ENCODE measurements around the gene CENPP. TPM values are rescaled to one million over a fixed set of nuclear protein-coding genes. Genes with fewer than 3 reads are reported as not detected.

CENPP gene
- total RNA-seq, 2 experiments from 2014 or later, result 26.4 to 29.1 TPM

DNA sequence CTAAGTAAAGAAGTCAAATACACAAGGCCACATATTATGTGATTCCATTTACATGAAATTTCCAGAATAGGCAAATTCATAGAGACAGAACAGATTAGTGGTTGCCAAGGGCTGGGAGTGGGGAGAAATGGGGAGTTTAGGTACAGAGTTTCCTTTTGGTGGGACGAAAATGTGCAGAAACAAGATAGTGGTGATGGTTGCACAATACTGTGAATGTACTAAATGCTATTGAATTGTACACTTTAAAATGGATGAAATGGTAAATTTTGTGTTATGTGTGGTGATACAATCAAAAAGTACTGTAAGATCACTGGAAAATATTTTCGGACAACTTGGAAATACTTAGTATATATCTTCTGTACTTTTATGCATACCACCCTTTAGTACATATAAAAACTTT, 195.1 kb downstream of the CENPP start:
- ATAC-seq, result no peak
- no peaks in the 10 kb centered on the region for H3K36me3 Mint-ChIP-seq (ENCODE audit: low read depth)
- no peaks in the 10 kb centered on the region for H3K9me3 Mint-ChIP-seq (ENCODE audit: insufficient read depth)
- no peaks in the 10 kb centered on the region for H3K4me1 Mint-ChIP-seq (ENCODE audit: low read depth)
- H3K4me3 Mint-ChIP-seq, result no peak overlapping the region
- DNase-seq, result no peak
- CTCF ChIA-PET, result no interaction called here
- no peaks in the 10 kb centered on the region for H3K27me3 Mint-ChIP-seq (ENCODE audit: low read depth)
- POLR2A ChIA-PET, result no interaction called here
- H3K27ac Mint-ChIP-seq, result no peak overlapping the region

DNA sequence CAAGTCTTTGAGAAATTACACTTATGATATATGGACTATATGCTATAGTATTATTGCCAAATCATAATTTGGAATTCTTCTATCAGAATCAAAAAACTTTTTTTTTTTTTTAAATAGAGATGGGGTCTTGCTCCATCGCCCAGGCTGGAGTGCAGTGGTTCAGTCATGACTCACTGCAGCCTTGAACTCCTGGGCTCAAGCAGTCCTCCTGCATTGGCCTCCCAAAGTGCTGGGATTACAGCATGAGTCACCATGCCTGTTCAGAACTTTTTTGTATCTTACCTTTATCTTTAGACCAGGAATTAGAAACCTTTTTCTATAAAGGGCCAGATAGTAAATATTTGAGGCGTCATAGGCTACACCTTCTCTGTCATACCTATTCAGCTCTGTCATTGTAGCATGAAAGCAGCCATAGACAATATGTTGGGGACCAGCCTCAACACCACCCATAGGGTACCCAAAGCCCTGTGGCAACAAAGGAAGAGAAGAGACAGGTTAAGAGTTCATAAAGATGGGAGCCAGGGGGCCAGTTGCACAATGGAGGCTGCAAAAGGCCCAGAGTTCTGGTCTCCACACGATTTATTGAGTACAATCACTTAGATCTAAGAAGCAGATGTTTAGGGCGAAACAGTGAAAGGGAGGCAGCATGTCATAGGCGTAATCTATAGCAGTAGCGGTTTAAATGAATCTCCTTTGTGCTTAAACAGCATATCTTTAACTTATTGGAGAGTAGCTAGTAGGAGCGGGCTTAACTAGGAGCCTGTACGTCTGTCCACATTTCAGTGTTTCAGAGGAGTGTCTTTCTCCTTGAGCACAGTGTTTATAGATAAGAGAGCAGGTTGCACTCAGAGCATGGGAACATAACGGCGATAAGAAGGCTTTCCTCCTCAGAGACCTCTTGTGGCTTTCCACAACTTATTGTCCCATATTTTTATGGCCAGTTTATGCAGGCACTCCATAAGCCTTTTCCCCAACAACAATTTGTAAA, 197.5 kb downstream of the CENPP start:
- ChIA-PET CTCF (no interaction called here), POLR2A (no interaction called here)
- Mint-ChIP-seq H3K27ac (no peak overlapping the region), H3K27me3 (ENCODE audit: low read depth) (no peaks in the 10 kb centered on the region), H3K36me3 (ENCODE audit: low read depth) (no peaks in the 10 kb centered on the region), H3K9me3 (ENCODE audit: insufficient read depth) (no peaks in the 10 kb centered on the region), H3K4me1 (ENCODE audit: low read depth) (no peaks in the 10 kb centered on the region), H3K4me3 (no peak overlapping the region)
- no peak for ATAC-seq
- DNase-seq, result no peak

DNA sequence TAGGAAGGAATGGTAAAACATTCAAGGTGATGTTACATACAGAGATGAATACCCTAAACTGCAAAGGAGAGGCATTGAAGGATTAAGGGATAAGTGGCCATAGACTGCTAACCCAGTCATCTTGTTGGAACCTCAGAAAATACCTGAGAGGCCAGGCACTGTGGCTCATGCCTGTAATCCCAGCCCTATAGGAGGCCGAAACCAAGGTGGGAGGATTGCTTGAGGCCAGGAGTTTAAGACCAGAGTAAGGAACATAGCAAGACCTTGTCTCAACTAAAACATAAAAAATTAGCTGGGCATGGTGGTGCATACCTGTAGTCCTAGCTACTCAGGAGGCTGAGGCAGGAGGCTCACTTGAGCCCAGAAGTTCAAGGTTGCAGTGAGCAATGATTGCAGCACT, 199.1 kb downstream of the CENPP start:
- POLR2A ChIA-PET, result no interaction called here
- Mint-ChIP-seq H3K4me1 (ENCODE audit: low read depth) (no peaks in the 10 kb centered on the region), H3K9me3 (ENCODE audit: insufficient read depth) (no peaks in the 10 kb centered on the region), H3K36me3 (ENCODE audit: low read depth) (no peaks in the 10 kb centered on the region), H3K27me3 (ENCODE audit: low read depth) (no peaks in the 10 kb centered on the region), H3K4me3 (no peak overlapping the region), H3K27ac (no peak overlapping the region)
- DNase-seq (no peak), ATAC-seq (no peak)
- CTCF ChIA-PET, result no interaction called here

DNA sequence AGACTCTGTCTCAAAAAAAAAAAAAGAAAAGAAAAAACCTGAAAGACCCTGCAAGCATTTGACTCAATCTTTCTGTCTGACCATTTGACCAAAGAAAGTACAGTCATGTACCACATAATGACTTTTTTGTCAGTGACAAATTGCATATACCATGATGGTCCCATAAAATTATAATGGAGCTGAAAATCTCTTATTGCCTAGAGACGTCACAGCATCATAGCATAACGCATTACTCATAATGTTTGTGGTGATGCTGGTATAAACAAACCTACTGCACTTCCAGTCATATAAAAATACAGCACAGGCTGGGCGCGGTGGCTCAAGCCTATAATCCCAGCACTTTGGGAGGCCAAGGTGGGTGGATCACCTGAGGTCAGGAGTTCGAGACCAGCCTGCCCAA, 199.6 kb downstream of the CENPP start:
- ATAC-seq (no peak), DNase-seq (no peak)
- POLR2A ChIA-PET, result no interaction called here
- H3K27me3 Mint-ChIP-seq (ENCODE audit: low read depth), result no peaks in the 10 kb centered on the region
- H3K27ac Mint-ChIP-seq, result no peak overlapping the region
- no peaks in the 10 kb centered on the region for H3K9me3 Mint-ChIP-seq (ENCODE audit: insufficient read depth)
- CTCF ChIA-PET, result no interaction called here
- H3K36me3 Mint-ChIP-seq (ENCODE audit: low read depth), result no peaks in the 10 kb centered on the region
- no peak overlapping the region for H3K4me3 Mint-ChIP-seq
- no peaks in the 10 kb centered on the region for H3K4me1 Mint-ChIP-seq (ENCODE audit: low read depth)

DNA sequence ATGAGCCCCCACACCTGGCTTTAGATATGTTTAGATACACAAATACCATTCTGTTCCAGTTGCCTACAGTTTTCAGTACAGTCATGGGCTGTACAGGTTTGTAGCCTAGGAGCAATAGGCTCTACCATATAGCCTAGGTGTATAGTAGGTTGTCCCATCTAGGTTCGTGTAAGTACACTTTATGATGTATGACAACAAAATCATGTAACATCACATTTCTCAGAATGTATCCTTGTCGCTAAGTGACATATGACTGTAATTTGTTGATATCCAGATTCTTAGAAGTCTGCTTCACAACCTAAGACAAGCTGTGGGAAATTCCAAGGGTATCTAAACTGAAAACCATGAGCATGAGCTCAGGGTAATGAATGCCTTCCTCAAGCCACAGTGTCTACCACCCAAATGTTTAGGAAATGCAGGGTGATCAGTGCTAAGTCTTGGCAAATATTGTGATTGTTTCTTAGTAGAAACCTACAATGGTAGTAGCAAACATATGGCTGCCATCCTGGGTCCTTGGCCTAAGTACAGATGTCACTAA, 201.6 kb downstream of the CENPP start:
- H3K36me3 Mint-ChIP-seq (ENCODE audit: low read depth), result no peaks in the 10 kb centered on the region
- ChIA-PET CTCF (no interaction called here), POLR2A (no interaction called here)
- no peak overlapping the region for H3K27ac Mint-ChIP-seq
- DNase-seq (no peak), ATAC-seq (no peak)
- H3K27me3 Mint-ChIP-seq (ENCODE audit: low read depth), result no peaks in the 10 kb centered on the region
- H3K9me3 Mint-ChIP-seq (ENCODE audit: insufficient read depth), result no peaks in the 10 kb centered on the region
- no peaks in the 10 kb centered on the region for H3K4me1 Mint-ChIP-seq (ENCODE audit: low read depth)
- no peak overlapping the region for H3K4me3 Mint-ChIP-seq

DNA sequence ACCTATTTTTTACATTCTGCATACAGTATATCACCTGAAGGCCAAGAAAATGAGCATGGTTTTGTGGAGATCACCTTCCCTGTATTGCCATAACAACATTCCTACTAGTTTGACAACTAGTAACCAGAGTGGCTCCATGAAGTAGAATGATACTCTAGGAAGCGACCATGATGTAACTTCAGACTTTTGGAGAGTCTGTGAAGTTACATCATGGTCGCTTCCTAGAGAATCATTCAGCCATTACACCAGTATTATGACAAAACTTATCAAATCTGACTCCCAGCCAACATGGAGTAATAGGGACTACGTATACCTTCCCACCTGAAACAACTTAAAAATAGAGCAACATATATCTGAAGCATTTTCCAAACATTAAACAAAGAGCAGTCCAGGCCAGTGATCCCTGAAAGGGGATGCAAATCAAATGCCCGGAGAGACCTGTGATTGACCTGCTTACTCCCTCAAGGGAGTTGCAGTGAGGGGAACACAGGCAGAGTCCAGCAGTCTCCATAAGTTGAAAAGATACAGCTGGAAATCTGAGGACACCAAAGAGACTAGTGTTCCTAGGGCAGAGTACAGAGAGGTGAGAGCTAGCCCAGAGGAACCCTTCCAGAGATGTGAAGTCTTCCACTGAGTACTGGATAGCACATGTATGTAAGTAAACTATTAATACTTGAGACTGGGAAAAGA, 202.2 kb downstream of the CENPP start:
- Mint-ChIP-seq H3K4me3 (no peak overlapping the region), H3K27me3 (ENCODE audit: low read depth) (no peaks in the 10 kb centered on the region), H3K36me3 (ENCODE audit: low read depth) (no peaks in the 10 kb centered on the region), H3K27ac (no peak overlapping the region), H3K4me1 (ENCODE audit: low read depth) (no peaks in the 10 kb centered on the region), H3K9me3 (ENCODE audit: insufficient read depth) (no peaks in the 10 kb centered on the region)
- ChIA-PET POLR2A (no interaction called here), CTCF (no interaction called here)
- DNase-seq (no peak), ATAC-seq (no peak)

DNA sequence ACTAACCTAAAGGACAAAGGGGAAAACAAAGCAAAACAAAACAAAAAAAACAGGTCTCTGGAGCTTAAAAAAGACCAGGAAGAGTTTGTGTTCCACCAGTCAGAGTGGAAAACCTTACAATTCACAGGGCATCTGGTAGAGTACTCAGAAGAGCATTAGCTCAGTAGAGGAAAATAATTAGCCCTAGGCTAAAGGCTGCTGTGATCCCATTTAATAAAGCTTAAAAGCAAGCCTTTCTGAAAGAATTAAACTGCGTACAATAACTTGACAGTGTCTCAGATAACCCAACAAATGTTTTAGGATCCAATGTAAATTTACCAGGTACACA, 202.7 kb downstream of the CENPP start:
- POLR2A ChIA-PET, result no interaction called here
- Mint-ChIP-seq H3K27ac (no peak overlapping the region), H3K36me3 (ENCODE audit: low read depth) (no peaks in the 10 kb centered on the region), H3K4me1 (ENCODE audit: low read depth) (no peaks in the 10 kb centered on the region), H3K27me3 (ENCODE audit: low read depth) (no peaks in the 10 kb centered on the region), H3K9me3 (ENCODE audit: insufficient read depth) (no peaks in the 10 kb centered on the region), H3K4me3 (no peak overlapping the region)
- ATAC-seq (no peak), DNase-seq (no peak)
- CTCF ChIA-PET, result no interaction called here

DNA sequence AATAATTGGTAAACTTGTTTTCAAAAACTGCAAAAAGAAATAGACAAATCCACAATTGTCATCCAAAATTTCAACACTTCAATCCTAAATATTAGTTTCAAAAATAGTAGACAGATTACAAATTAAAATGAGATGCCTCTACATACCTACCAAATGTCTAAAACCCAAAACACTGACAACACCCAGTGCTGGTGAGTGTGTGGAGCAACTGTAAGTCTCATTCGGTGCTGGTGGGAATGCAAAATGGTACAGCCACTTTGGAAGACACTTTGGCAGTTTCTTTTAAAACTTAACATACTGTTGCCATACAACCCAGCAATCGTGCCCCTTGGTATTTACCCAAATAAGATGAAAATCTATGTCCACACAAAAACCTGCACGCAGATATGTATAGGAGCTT, 203.4 kb downstream of the CENPP start:
- POLR2A ChIA-PET, result no interaction called here
- no peaks in the 10 kb centered on the region for H3K27me3 Mint-ChIP-seq (ENCODE audit: low read depth)
- CTCF ChIA-PET, result no interaction called here
- no peak overlapping the region for H3K27ac Mint-ChIP-seq
- H3K4me1 Mint-ChIP-seq (ENCODE audit: low read depth), result no peaks in the 10 kb centered on the region
- ATAC-seq (no peak), DNase-seq (no peak)
- no peak overlapping the region for H3K4me3 Mint-ChIP-seq
- H3K36me3 Mint-ChIP-seq (ENCODE audit: low read depth), result no peaks in the 10 kb centered on the region
- no peaks in the 10 kb centered on the region for H3K9me3 Mint-ChIP-seq (ENCODE audit: insufficient read depth)

DNA sequence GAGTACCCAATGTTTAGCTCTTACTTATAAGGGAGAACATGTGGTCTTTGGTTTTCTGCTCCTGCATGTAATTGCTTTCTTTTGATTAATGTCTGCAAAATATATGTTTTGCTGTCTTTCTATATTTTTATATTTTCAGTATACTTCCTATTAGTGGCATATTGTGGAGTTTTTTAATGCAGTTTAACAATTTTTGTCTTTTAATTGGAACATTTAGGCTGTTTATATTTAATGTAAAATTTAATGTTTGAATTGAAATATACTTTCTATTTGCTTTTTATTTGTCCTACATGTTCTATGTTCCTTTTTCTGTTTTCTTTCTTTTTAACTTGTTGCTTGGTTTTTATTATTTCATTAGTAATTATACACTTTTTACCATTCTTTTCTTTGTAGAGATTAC, 205.1 kb downstream of the CENPP start:
- Mint-ChIP-seq H3K4me3 (no peak overlapping the region), H3K9me3 (ENCODE audit: insufficient read depth) (no peaks in the 10 kb centered on the region), H3K27ac (no peak overlapping the region), H3K4me1 (ENCODE audit: low read depth) (no peaks in the 10 kb centered on the region), H3K36me3 (ENCODE audit: low read depth) (no peaks in the 10 kb centered on the region), H3K27me3 (ENCODE audit: low read depth) (no peaks in the 10 kb centered on the region)
- ChIA-PET CTCF (no interaction called here), POLR2A (no interaction called here)
- no peak for ATAC-seq
- no peak for DNase-seq

DNA sequence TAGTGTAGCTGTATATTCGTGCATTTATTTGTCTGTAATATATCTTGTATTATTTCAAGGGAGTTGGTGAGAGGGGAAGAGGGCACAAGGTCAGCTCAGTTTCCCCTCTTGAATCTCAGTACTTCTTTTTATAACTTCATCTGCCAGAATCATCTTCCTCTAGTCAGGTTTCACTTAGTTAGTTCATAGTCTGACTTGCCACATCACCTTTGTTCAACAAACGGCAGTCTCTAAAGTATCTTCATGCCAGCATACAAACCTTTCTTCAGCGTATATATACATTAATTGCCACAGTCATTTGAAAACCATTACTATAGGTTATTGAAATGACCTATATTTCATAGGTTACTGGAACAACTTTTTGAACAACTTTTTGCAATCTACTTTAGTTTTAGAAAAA, 208.5 kb downstream of the CENPP start:
- no peaks in the 10 kb centered on the region for H3K9me3 Mint-ChIP-seq (ENCODE audit: insufficient read depth)
- DNase-seq (no peak), ATAC-seq (no peak)
- no peak overlapping the region for H3K27ac Mint-ChIP-seq
- no peak overlapping the region for H3K4me3 Mint-ChIP-seq
- POLR2A ChIA-PET, result no interaction called here
- CTCF ChIA-PET, result interaction anchor here (1.1 kb wide), 1 partner anchor 23 kb away, joined by 3 read pairs; no protein-coding TSS in a partner anchor
- H3K36me3 Mint-ChIP-seq (ENCODE audit: low read depth), result no peaks in the 10 kb centered on the region
- no peaks in the 10 kb centered on the region for H3K4me1 Mint-ChIP-seq (ENCODE audit: low read depth)
- H3K27me3 Mint-ChIP-seq (ENCODE audit: low read depth), result no peaks in the 10 kb centered on the region

DNA sequence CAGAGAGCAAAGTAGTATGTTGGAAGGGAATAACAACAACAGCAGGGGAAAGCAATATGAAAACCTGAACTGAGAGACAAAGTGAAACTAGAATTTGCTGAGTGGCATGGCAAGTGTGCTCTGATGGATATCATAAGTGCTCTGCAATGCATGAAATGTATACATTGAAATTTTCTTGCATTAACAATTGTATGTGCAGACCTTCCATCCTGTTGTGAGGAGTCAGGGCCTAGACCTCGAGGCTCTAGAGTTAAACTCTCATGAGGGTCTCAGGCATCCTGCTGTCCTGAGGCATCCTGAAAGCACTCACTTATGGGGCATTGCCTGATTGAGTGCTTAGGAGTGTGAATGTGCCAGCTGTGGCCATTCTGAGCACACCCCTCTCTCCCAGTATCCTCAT, 208.9 kb downstream of the CENPP start:
- no peaks in the 10 kb centered on the region for H3K9me3 Mint-ChIP-seq (ENCODE audit: insufficient read depth)
- POLR2A ChIA-PET, result no interaction called here
- ATAC-seq (no peak), DNase-seq (no peak)
- H3K4me3 Mint-ChIP-seq, result no peak overlapping the region
- H3K36me3 Mint-ChIP-seq (ENCODE audit: low read depth), result no peaks in the 10 kb centered on the region
- CTCF ChIA-PET, result interaction anchor here (1.1 kb wide), 1 partner anchor 23 kb away, joined by 3 read pairs; no protein-coding TSS in a partner anchor
- no peak overlapping the region for H3K27ac Mint-ChIP-seq
- H3K4me1 Mint-ChIP-seq (ENCODE audit: low read depth), result no peaks in the 10 kb centered on the region
- H3K27me3 Mint-ChIP-seq (ENCODE audit: low read depth), result no peaks in the 10 kb centered on the region

DNA sequence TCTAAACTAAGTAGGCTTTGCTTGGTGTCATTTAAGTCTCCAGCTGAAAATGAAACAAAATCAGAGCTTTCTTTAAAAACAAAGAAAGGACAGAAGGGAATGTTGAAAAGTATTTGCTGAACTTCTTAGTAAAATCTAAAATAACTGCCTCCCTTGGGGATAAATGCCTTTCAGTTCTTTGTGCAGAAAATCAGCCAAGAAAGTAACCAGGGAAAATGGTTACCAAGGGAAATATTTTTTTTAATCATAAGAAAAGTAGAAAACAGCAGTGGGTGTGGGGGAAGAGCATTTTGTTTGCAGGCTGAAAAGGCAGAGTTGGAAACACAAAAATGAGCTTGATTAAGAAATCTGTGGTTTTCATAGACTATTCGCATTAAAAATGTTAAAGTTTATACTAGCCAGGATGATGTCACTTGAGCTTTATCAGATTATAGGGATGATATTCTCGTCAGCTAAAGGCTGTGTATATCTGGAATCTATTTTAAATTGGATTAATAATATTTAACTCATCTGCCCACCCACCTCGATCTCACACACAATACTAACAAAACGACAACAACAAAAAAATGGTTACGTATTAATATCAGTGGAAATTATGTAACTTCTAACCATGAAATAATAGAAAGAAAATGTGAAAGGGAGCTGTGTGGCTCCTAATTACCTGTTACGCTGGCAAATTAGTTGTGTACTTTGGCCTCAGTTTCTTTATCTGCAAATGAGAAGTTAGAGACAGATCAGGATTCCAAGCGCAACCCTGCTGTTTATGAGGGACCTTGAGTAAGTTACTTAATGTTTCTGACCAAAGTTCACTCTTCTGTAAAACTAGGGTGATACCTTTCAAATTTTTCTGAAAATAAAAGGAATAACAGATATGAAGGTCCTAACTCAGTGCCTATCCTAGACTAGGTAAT, 210.4 kb downstream of the CENPP start, which contains the start of gene ECM2:
Gene ECM2 (minus strand): TSS at position 51 of the 911 bp plus-strand sequence. CDS start 13,124 bp downstream, outside the sequence.
- Mint-ChIP-seq H3K4me3 (no peak within 1 kb of the TSS), H3K9me3 (ENCODE audit: insufficient read depth) (no peaks in the 10 kb centered on the region), H3K27ac (no peak within 1 kb of the TSS), H3K27me3 (ENCODE audit: low read depth) (no peaks in the 10 kb centered on the region), H3K4me1 (ENCODE audit: low read depth) (no peaks in the 10 kb centered on the region), H3K36me3 (ENCODE audit: low read depth) (no peaks in the 10 kb centered on the region)
- ChIA-PET POLR2A (no interaction called here), CTCF (no interaction called here)
- ATAC-seq (no peak), DNase-seq (no peak)

Measured in activated CD8-positive, alpha-beta T cell treated with anti-CD3 and anti-CD28 coated beads, Interleukin-2, amount 10 ng/mL, durations not matched to agents 7 days and 5 days (primary cell).